ENCODE data around the gene CYP51A1. TPM values are rescaled to one million over a fixed set of nuclear protein-coding genes. Genes with fewer than 3 reads are reported as not detected.
"Not testable (repeated sequence)": the region's sequence is repeated elsewhere in the genome, so short reads cannot be mapped to it uniquely, and the experiment has no call there.

CYP51A1 gene
- total and polyA plus RNA-seq, 12 donors, result 10.0 to 1,068 (median 110) TPM

DNA sequence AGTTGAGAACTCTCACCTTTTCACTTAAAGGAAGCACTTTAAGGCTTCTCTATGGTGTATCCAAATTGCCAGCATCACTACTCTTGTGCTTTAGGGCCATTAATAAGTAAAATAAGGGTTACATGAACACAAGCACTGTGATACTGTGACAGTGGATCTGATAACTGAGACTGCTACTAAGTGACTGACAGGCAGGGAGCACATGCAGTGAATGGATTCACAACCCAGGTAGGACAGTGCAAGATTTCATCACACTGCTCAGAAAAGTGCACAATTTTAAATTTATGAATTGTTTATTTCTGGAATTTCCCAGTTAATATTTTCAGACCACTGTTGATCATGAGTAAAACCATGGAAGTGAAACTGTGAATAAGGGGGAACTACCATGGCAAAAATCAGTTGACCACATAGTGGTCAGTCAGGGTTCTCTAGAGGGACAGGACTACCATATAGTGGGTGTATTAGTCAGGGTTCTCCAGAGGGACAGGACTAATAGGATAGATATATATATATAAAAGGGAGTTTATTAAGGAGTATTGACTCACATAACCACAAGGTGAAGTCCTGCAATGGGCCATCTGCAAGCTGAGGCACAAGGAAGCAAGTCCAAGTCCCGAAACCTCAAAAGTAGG lies 20.9 kb upstream of the CYP51A1 start:
- Histone ChIP-seq H3K36me3 (replicated peaks in 1 of 2) (no peaks in the 10 kb centered on the region), H3K9me3 (replicated peaks in 1 of 3) (no peaks in the 10 kb centered on the region), H3K4me1 (replicated peaks in 1 of 2) (no peaks in the 10 kb centered on the region), H3K27ac (no peak overlapping the region), H3K27me3 (no peaks in the 10 kb centered on the region), H3K4me3 (no peak overlapping the region)
- TF ChIP-seq POLR2A (IDR thresholded peaks at IDR 0.05), result no peak
- TF ChIP-seq, protein P1, sequence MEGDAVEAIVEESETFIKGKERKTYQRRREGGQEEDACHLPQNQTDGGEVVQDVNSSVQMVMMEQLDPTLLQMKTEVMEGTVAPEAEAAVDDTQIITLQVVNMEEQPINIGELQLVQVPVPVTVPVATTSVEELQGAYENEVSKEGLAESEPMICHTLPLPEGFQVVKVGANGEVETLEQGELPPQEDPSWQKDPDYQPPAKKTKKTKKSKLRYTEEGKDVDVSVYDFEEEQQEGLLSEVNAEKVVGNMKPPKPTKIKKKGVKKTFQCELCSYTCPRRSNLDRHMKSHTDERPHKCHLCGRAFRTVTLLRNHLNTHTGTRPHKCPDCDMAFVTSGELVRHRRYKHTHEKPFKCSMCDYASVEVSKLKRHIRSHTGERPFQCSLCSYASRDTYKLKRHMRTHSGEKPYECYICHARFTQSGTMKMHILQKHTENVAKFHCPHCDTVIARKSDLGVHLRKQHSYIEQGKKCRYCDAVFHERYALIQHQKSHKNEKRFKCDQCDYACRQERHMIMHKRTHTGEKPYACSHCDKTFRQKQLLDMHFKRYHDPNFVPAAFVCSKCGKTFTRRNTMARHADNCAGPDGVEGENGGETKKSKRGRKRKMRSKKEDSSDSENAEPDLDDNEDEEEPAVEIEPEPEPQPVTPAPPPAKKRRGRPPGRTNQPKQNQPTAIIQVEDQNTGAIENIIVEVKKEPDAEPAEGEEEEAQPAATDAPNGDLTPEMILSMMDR (IDR thresholded peaks at IDR 0.05), result no peak
- no peak for DNase-seq
- WGBS, 4 donors, result 87 to 98% (median 91%) methylated on average over 1 of the region's 1 CpG
- intact Hi-C loops (cut with DNase I), result no loop called here

DNA sequence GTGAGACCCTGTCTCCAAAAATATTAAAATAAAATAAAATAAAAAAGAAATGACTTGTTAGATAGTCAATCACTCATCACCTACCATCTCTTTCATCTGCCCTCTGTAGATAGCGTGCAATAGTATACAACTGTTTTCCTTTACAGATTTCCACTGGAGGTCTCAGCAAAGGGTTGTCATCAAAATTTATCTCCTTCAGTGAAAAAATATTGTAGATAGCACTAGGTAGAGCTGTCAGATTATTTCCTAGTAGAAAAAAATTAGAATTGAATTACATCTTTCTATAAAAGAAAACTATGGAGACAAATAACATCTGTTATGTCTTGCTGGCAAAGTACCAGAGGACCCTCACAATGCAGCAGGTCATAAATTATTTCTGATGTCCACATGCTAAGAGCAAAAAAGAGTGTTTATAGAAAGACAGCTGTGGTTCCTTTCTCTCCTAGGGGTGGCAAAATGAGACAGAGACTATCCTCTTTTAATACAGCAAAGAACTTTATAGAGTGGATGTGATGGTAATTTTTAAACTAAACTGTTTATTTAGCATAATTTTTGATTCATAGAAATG lies 16.3 kb upstream of the CYP51A1 start:
- Histone ChIP-seq H3K27me3 (no peaks in the 10 kb centered on the region), H3K27ac (no peak overlapping the region), H3K4me1 (replicated peaks in 1 of 2) (no peaks in the 10 kb centered on the region), H3K36me3 (replicated peaks in 1 of 2) (no peaks in the 10 kb centered on the region), H3K4me3 (no peak overlapping the region), H3K9me3 (replicated peaks in 1 of 3) (no peaks in the 10 kb centered on the region)
- WGBS, 4 donors, result 58 to 83% (median 78%) methylated on average over 1 of the region's 1 CpG
- DNase-seq, result no peak
- no peak for TF ChIP-seq POLR2A (IDR thresholded peaks at IDR 0.05)
- TF ChIP-seq, protein P1 (IDR thresholded peaks at IDR 0.05), result no peak
- intact Hi-C loops (cut with DNase I), result no loop called here

DNA sequence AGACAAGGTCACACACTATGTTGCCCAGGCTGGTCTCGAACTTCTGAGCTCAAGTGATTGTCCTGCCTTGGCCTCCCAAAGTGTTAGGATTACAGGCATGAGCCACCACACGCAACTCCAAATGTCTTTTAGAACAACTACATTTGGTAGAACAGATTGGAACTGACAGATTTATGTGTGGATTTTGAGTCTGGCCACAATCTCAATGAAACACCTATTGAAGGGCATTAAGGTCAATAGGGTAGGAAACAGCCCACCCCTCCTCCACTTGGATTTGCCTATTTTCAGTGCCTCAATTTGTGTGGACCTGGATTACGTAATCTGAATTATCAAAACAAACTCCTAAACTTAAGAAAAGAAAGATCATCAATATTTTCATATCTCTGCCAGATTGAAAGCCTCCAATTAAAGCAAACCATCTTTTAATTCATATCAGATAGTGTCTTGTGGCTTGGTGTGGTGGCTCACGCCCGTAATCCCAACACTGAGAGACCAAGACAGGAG lies 15.5 kb upstream of the CYP51A1 start:
- WGBS, 4 donors, result 93 to 98% (median 93%) methylated on average over 4 to 5 of the region's 5 CpGs
- intact Hi-C loops (cut with DNase I), result no loop called here
- H3K27me3 ChIP-seq, result no peaks in the 10 kb centered on the region
- DNase-seq, result no peak
- H3K4me3 ChIP-seq, result no peak overlapping the region
- no peak for TF ChIP-seq POLR2A (IDR thresholded peaks at IDR 0.05)
- TF ChIP-seq, protein P1 (IDR thresholded peaks at IDR 0.05), result no peak
- H3K9me3 ChIP-seq (replicated peaks in 1 of 3), result no peaks in the 10 kb centered on the region
- no peaks in the 10 kb centered on the region for H3K36me3 ChIP-seq (replicated peaks in 1 of 2)
- H3K27ac ChIP-seq, result no peak overlapping the region
- no peaks in the 10 kb centered on the region for H3K4me1 ChIP-seq (replicated peaks in 1 of 2)

DNA sequence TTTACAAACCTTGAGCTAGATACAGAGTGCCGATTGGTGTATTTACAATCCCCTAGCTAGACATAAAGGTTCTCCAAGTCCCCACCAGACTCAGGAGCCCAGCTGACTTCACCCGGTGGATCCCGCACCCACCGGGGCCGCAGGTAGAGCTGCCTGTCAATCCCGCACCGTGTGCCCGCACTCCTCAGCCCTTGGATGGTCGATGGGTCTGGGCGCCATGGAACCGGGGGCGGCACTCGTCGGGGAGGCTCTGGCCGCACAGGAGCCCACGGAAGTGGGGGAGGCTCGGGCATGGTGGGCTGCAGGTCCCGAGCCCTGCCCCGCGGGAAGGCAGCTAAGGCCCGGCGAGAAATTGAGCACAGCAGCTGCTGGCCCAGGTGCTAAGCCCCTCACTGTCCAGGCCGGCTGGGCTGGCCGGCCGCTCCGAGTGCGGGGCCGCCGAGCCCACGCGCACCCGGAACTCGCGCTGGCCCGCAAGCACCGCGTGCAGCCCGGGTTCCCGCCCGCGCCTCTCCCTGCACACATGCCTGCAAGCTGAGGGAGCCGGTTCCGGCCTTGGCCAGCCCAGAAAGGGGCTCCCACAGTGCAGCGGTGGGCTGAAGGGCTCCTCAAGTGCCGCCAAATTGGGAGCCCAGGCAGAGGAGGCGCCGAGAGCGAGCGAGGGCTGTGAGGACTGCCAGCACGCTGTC lies 9.1 kb upstream of the CYP51A1 start:
- DNase-seq; H3K4me3 ChIP-seq; H3K4me1 ChIP-seq (replicated peaks in 1 of 2); H3K27me3 ChIP-seq; H3K36me3 ChIP-seq (replicated peaks in 1 of 2); H3K9me3 ChIP-seq (replicated peaks in 1 of 3); H3K27ac ChIP-seq; intact Hi-C loops (cut with DNase I): not testable (repeated sequence)
- 87 to 91% (median 90%) methylated on average over 7 to 50 of the region's 50 CpGs for WGBS, 4 donors

DNA sequence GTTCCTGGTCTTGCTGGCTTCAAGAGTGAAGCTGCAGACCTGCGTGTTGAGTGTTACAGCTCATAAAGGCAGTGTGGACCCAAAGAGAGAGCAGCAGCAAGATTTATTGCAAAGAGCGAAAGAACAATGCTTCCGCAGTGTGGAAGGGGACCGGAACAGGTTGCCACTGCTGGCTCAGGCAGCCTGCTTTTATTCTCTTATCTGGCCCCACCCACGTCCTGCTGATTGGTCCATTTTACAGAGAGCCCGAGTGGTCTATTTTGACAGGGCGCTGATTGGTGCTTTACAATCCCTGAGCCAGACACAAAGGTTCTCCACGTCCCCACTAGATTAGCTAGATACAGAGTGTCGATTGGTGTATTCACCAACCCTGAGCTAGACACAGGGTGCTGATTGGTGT lies 8.5 kb upstream of the CYP51A1 start:
- H3K27ac ChIP-seq; H3K4me3 ChIP-seq; H3K9me3 ChIP-seq (replicated peaks in 1 of 3); H3K27me3 ChIP-seq; H3K4me1 ChIP-seq (replicated peaks in 1 of 2); DNase-seq; intact Hi-C loops (cut with DNase I); H3K36me3 ChIP-seq (replicated peaks in 1 of 2): not testable (repeated sequence)
- WGBS, 4 donors, result 91 to 95% (median 92%) methylated on average over 5 to 9 of the region's 9 CpGs

Data from adrenal gland (tissue), 12 donors.